OCI-LY1 (cell line): ENCODE data around the gene TAX1BP1.

Source experiments
- H2AFZ ChIP-seq: fragments of 200-600 bp; sonication (generic), shearing (Covaris generic); 2 replicates; pipeline ENCODE4 v1.6.0; 2014; ENCODE audit warnings: antibody characterized with exemption, mild to moderate bottlenecking, low read length
- H3F3A ChIP-seq: fragments of 200-600 bp; sonication (generic), shearing (Covaris generic); 2 replicates; pipeline ENCODE4 v1.6.0; 2014; ENCODE audit warnings: mild to moderate bottlenecking, antibody characterized with exemption, low read length, moderate library complexity; ENCODE audit not compliant: insufficient read depth
- H3K27ac ChIP-seq: fragments of 200-600 bp; sonication (generic); 2 replicates; pipeline ENCODE4 v1.5.1; 2014; ENCODE audit warnings: low read length, mixed run types, mild to moderate bottlenecking, low read depth; ENCODE audit not compliant: poor library complexity, severe bottlenecking
- H3K27me3 ChIP-seq: fragments of 200-600 bp; sonication (generic); 2 replicates; pipeline ENCODE4 v1.6.0; 2014; ENCODE audit warnings: antibody characterized with exemption, mild to moderate bottlenecking, low read length, moderate library complexity; ENCODE audit not compliant: insufficient read depth
- H3K36me3 ChIP-seq: fragments of 200-600 bp; sonication (generic); 2 replicates; pipeline ENCODE4 v1.6.1; 2014; ENCODE audit warnings: mild to moderate bottlenecking, antibody characterized with exemption, low read length, moderate library complexity, mixed read lengths; ENCODE audit not compliant: insufficient read depth
- H3K4me1 ChIP-seq: fragments of 200-600 bp; sonication (generic); 2 replicates; pipeline ENCODE4 v1.5.1; 2014; ENCODE audit warnings: mild to moderate bottlenecking, low read length, moderate library complexity; ENCODE audit not compliant: insufficient read depth, severe bottlenecking
- H3K4me2 ChIP-seq: fragments of 200-600 bp; sonication (generic), shearing (Covaris generic); 2 replicates; pipeline ENCODE4 v1.6.1; 2014; ENCODE audit warnings: low read length
- H3K4me3 ChIP-seq: fragments of 200-600 bp; sonication (generic); 2 replicates; pipeline ENCODE4 v1.5.1; 2014; ENCODE audit warnings: low read length, low read depth, mild to moderate bottlenecking, mixed read lengths; ENCODE audit not compliant: poor library complexity, severe bottlenecking
- H3K79me2 ChIP-seq: fragments of 200-600 bp; shearing (Covaris generic); 2 replicates; pipeline ENCODE4 v1.6.1; 2016; ENCODE audit warnings: mixed run types, low read length, mixed read lengths; ENCODE audit not compliant: insufficient read depth
- H3K9ac ChIP-seq: fragments of 200-600 bp; sonication (generic), shearing (Covaris generic); 2 replicates; pipeline ENCODE4 v1.6.1; 2014; ENCODE audit warnings: mild to moderate bottlenecking, low read length, mixed read lengths
- H3K9me2 ChIP-seq: fragments of 200-600 bp; sonication (generic), shearing (Covaris generic); 2 replicates; pipeline ENCODE4 v1.6.1; 2014; ENCODE audit warnings: low read depth, mild to moderate bottlenecking, low read length, mixed read lengths
- H3K9me3 ChIP-seq: fragments of 200-600 bp; shearing (Covaris generic); 2 replicates; pipeline ENCODE4 v1.6.1; 2014; ENCODE audit warnings: low read length, mixed read lengths
- H4K20me1 ChIP-seq: fragments of 200-600 bp; sonication (generic), shearing (Covaris generic); 2 replicates; pipeline ENCODE4 v1.6.0; 2016; ENCODE audit warnings: mild to moderate bottlenecking, low read length; ENCODE audit not compliant: insufficient read depth
- CTCF ChIP-seq: fragments of 200-600 bp; sonication (generic), shearing (Covaris generic); IDR thresholded peaks from 2 replicates; pipeline ENCODE4 v1.5.1; 2017; ENCODE audit warnings: mild to moderate bottlenecking, antibody characterized with exemption, low read length, moderate library complexity, mixed read lengths
- EZH2 ChIP-seq: fragments of 200-600 bp; sonication (generic), shearing (Covaris generic); IDR thresholded peaks from 2 replicates; pipeline ENCODE4 v1.8.0; 2017; ENCODE audit warnings: borderline replicate concordance, mixed run types, mild to moderate bottlenecking, antibody characterized with exemption, low read length, moderate library complexity, mixed read lengths

Gene TAX1BP1

GRCh38 chr7:27802999-27803398, 63.0 kb downstream of the TAX1BP1 start:
- Histone ChIP-seq H3K27ac (no peak overlapping the region), H3K9me2 (no peaks in the 10 kb centered on the region), H4K20me1 (no peaks in the 10 kb centered on the region), H3K79me2 (no peaks in the 10 kb centered on the region), H3K27me3 (no peaks in the 10 kb centered on the region), H3K4me2 (no peak overlapping the region), H3F3A (no peaks in the 10 kb centered on the region), H3K4me3 (no peak overlapping the region), H3K4me1 (no peaks in the 10 kb centered on the region), H3K36me3 (no peaks in the 10 kb centered on the region; the same call in 1 of the 2 replicates), H3K9me3 (no peaks in the 10 kb centered on the region), H3K9ac (no peak overlapping the region), H2AFZ (no peak overlapping the region)
- TF ChIP-seq EZH2 (no peak), CTCF (no peak)

- Histone ChIP-seq H3K9ac (no peak overlapping the region), H3K9me2 (no peaks in the 10 kb centered on the region), H3K27me3 (no peaks in the 10 kb centered on the region), H3F3A (no peaks in the 10 kb centered on the region), H4K20me1 (no peaks in the 10 kb centered on the region), H3K27ac (no peak overlapping the region), H3K36me3 (no peaks in the 10 kb centered on the region; the same call in 1 of the 2 replicates), H3K4me1 (no peaks in the 10 kb centered on the region), H2AFZ (no peak overlapping the region), H3K4me3 (no peak overlapping the region), H3K9me3 (no peaks in the 10 kb centered on the region), H3K79me2 (no peaks in the 10 kb centered on the region), H3K4me2 (no peak overlapping the region)
- TF ChIP-seq EZH2 (no peak), CTCF (no peak)
Observed at GRCh38 chr7:27804139-27804538, 64.2 kb downstream of the TAX1BP1 start.

GRCh38 chr7:27808626-27809025, 68.7 kb downstream of the TAX1BP1 start:
- Histone ChIP-seq H3F3A (no peaks in the 10 kb centered on the region), H2AFZ (no peak overlapping the region), H3K36me3 (peaks cover 4% of the 10 kb centered on the region; the same call in 1 of the 2 replicates), H3K79me2 (no peaks in the 10 kb centered on the region), H3K27me3 (no peaks in the 10 kb centered on the region), H3K9me2 (no peaks in the 10 kb centered on the region), H3K27ac (no peak overlapping the region), H3K4me1 (peaks cover 5% of the 10 kb centered on the region), H3K9me3 (no peaks in the 10 kb centered on the region), H4K20me1 (no peaks in the 10 kb centered on the region), H3K4me3 (no peak overlapping the region), H3K4me2 (no peak overlapping the region), H3K9ac (no peak overlapping the region)
- TF ChIP-seq EZH2: no peak
- TF ChIP-seq CTCF: no peak
